CD8-positive, alpha-beta memory T cell (primary cell): ENCODE data around the gene GAS2L2. TPM values are rescaled to one million over a fixed set of nuclear protein-coding genes. Genes with fewer than 3 reads are reported as not detected.

Experiments
- CTCF ChIA-PET: fragments of 350-600 bp; sonication (Branson Sonifier 250); formaldehyde crosslinking; loops from one replicate; lab custom pipeline; 2021; ENCODE audit warnings: antibody characterized with exemption; lab: Charles Lee
- POLR2A ChIA-PET: fragments of 350-600 bp; sonication (Branson Sonifier 250); formaldehyde crosslinking; loops from one replicate; lab custom pipeline; 2021; ENCODE audit warnings: antibody characterized with exemption; lab: Charles Lee
- DNase-seq, 5 donors: peaks; one replicate each; pipeline versions ENCODE4 v3.0.0 to v3.0.0-alpha.2; 2020 to 2022; ENCODE audit warnings: mixed read lengths in 1 of 5
- H3K27ac ChIP-seq: one replicate; pipeline ENCODE4 v1.7.0; 2013; ENCODE audit warnings: low read depth, mild to moderate bottlenecking, low read length, moderate library complexity
- H3K27me3 ChIP-seq: 2 replicates; pipeline ENCODE4 v1.7.0; 2013; ENCODE audit warnings: low read length, mild to moderate bottlenecking; ENCODE audit not compliant: insufficient read depth, poor library complexity, severe bottlenecking
- H3K36me3 ChIP-seq: 2 replicates; pipeline ENCODE4 v1.7.0; 2013; ENCODE audit warnings: mild to moderate bottlenecking, low read length, moderate library complexity; ENCODE audit not compliant: insufficient read depth
- H3K4me1 ChIP-seq: 2 replicates; pipeline ENCODE4 v1.7.0; 2013; ENCODE audit warnings: mild to moderate bottlenecking, low read length, moderate library complexity; ENCODE audit not compliant: insufficient read depth
- H3K4me3 ChIP-seq: 2 replicates; pipeline ENCODE4 v1.7.0; 2013; ENCODE audit warnings: mild to moderate bottlenecking, low read length
- H3K9me3 ChIP-seq: 2 replicates; pipeline ENCODE4 v1.7.0; 2013; ENCODE audit warnings: mild to moderate bottlenecking, low read length
- H3K27ac Mint-ChIP-seq, 8 donors: one replicate each; pipeline ENCODE4 v1.8.0; 2020 to 2021; ENCODE audit warnings: mixed read lengths in 8 of 8, mild to moderate bottlenecking in 6 of 8, inconsistent platforms in 3 of 8, moderate library complexity in 3 of 8
- H3K27me3 Mint-ChIP-seq, 2 donors: one replicate each; pipeline ENCODE4 v1.8.0; 2020 to 2021; ENCODE audit warnings: mixed read lengths in 2 of 2, mild to moderate bottlenecking in 1 of 2, moderate library complexity in 1 of 2
- H3K36me3 Mint-ChIP-seq, 3 donors: one replicate each; pipeline ENCODE4 v1.8.0; 2020 to 2021; ENCODE audit warnings: mixed read lengths in 3 of 3, inconsistent platforms in 1 of 3, mild to moderate bottlenecking in 1 of 3
- H3K4me1 Mint-ChIP-seq, 3 donors: one replicate each; pipeline ENCODE4 v1.8.0; 2020 to 2021; ENCODE audit warnings: mixed read lengths in 3 of 3, inconsistent platforms in 1 of 3, mild to moderate bottlenecking in 1 of 3
- H3K4me3 Mint-ChIP-seq, 7 donors: one replicate each; pipeline ENCODE4 v1.8.0; 2020 to 2021; ENCODE audit warnings: mixed read lengths in 7 of 7, mild to moderate bottlenecking in 6 of 7, moderate library complexity in 4 of 7, inconsistent platforms in 2 of 7
- H3K9me3 Mint-ChIP-seq, 5 donors: one replicate each; pipeline ENCODE4 v1.8.0; 2020 to 2022; ENCODE audit warnings: mixed read lengths in 5 of 5, mild to moderate bottlenecking in 3 of 5, moderate library complexity in 2 of 5, inconsistent platforms in 1 of 5
- polyA plus RNA-seq: library from polyadenylated mRNA; unstranded; fragments of 300-500 nt; fragmentation: Illumina TruSeq; gene quantifications from one replicate; pipeline ENCODE4 v1.2.3, GENCODE V29; 2021
- total RNA-seq, 2 experiments: library from RNA; stranded (reverse); gene quantifications; one replicate each; pipeline ENCODE4 v1.2.3, GENCODE V29; 2021

GAS2L2 gene
- total and polyA plus RNA-seq, 3 experiments from 2014 or later, result 0.07 TPM; not detected in 2

DNA sequence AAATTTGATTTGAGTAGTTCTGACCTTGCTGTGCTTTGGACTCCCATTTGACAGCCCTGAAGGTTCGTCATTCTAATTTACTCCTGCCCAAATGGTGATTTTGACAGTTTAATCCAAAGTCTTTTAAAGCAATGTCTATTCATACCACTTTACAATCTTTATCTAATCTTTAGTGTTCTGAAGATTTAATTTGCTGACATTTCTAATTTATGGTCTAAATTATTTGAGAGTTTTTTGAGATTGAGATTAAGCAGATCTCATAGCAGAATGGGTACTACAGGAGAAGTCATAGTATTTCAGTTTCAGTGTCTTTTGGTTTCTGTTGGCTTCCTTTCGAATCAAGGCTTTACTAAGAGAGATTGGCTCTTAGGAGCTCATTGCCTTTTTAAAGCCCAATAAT lies 54.2 kb downstream of the GAS2L2 start:
- H3K9me3 ChIP-seq, result no peaks in the 10 kb centered on the region
- H3K36me3 ChIP-seq, result peaks cover 9% of the 10 kb centered on the region
- no peak for DNase-seq
- no peak overlapping the region for H3K4me3 ChIP-seq
- peaks cover 9 to 73% (median 19%) of the 10 kb centered on the region in 3 donors for H3K36me3 Mint-ChIP-seq
- no peaks in the 10 kb centered on the region for H3K4me1 ChIP-seq
- CTCF ChIA-PET, result no interaction called here
- peak overlapping the region in 1 of 8 donors; percentile 7 for H3K27ac Mint-ChIP-seq
- POLR2A ChIA-PET, result no interaction called here
- no peak overlapping the region for H3K4me3 Mint-ChIP-seq
- H3K9me3 Mint-ChIP-seq, result peaks cover 0 to 3% (median 0%) of the 10 kb centered on the region in 5 donors
- no peak overlapping the region for H3K27ac ChIP-seq
- H3K27me3 Mint-ChIP-seq, result no peaks in the 10 kb centered on the region
- no peaks in the 10 kb centered on the region for H3K27me3 ChIP-seq
- H3K4me1 Mint-ChIP-seq, result peaks cover 2 to 5% (median 3%) of the 10 kb centered on the region in 3 donors

DNA sequence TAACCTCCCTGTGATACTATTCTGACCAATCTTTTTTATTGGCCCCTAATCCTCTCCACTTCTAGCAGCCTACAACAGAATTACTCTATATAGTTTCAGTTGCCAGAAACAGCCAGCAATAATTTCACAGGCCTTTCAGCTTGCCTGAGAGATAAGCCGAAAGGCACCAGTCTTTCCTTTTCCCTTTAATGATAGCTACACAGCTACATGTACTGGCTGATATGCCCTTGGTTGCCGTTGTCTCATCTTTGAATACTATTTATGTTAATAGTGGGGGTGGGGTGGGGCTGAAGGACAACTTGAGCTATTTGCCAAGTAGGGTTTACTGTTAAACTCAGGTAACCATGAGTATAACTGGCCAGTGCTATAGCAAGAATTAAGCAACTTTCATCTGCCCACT lies 57.4 kb downstream of the GAS2L2 start:
- H3K4me3 Mint-ChIP-seq, result no peak overlapping the region
- no peak overlapping the region for H3K27ac Mint-ChIP-seq
- H3K4me1 Mint-ChIP-seq, result peaks cover 0 to 3% (median 0%) of the 10 kb centered on the region in 3 donors
- H3K9me3 Mint-ChIP-seq, result no peaks in the 10 kb centered on the region
- Histone ChIP-seq H3K36me3 (peaks cover 16% of the 10 kb centered on the region), H3K9me3 (no peaks in the 10 kb centered on the region), H3K27me3 (no peaks in the 10 kb centered on the region), H3K4me3 (no peak overlapping the region), H3K4me1 (no peaks in the 10 kb centered on the region), H3K27ac (no peak overlapping the region)
- POLR2A ChIA-PET, result no interaction called here
- DNase-seq, result no peak
- H3K36me3 Mint-ChIP-seq, result peaks cover 4 to 79% (median 15%) of the 10 kb centered on the region in 3 donors
- no peaks in the 10 kb centered on the region for H3K27me3 Mint-ChIP-seq
- CTCF ChIA-PET, result interaction anchor here (1.0 kb wide), 1 partner anchor 21 kb away, joined by 3 read pairs; no protein-coding TSS in a partner anchor

DNA sequence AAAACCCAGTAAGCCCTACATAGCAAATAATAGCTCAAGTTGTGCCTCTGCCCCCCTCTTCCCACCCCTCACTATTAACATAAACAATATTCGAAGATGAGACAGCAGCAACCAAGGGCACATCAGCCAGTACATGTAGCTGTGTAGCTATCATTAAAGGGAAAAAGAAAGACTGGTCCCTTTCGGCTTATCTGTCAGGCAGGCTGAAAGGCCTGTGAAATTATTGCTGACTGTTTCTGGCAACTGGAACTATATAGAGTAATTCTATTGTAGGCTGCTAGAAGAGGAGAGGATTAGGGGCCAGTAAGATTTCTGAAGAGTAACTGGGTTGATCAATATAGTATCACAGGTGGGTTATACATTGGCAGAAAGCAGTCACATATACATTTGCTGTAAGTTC lies 58.1 kb downstream of the GAS2L2 start:
- Mint-ChIP-seq H3K9me3 (no peaks in the 10 kb centered on the region), H3K27ac (no peak overlapping the region), H3K4me1 (peaks cover 0 to 3% (median 0%) of the 10 kb centered on the region in 3 donors), H3K36me3 (peaks cover 11 to 81% (median 19%) of the 10 kb centered on the region in 3 donors), H3K4me3 (no peak overlapping the region), H3K27me3 (no peaks in the 10 kb centered on the region)
- ChIA-PET POLR2A (no interaction called here), CTCF (interaction anchor here (0.6 kb wide), 1 partner anchor 35 kb away, joined by 3 read pairs; no protein-coding TSS in a partner anchor)
- H3K27me3 ChIP-seq, result no peaks in the 10 kb centered on the region
- no peak overlapping the region for H3K4me3 ChIP-seq
- no peak for DNase-seq
- H3K27ac ChIP-seq, result no peak overlapping the region
- no peaks in the 10 kb centered on the region for H3K4me1 ChIP-seq
- H3K36me3 ChIP-seq, result peaks cover 16% of the 10 kb centered on the region
- no peaks in the 10 kb centered on the region for H3K9me3 ChIP-seq

Other genes with a start within 250 kb of the GAS2L2 start
- 10 to 100 TPM; 48.8 to 50.8 TPM for gene SLFN12L, start 215.6 kb downstream of the GAS2L2 start, total RNA-seq
- 27.5 TPM for gene SLFN12L, start 215.6 kb downstream of the GAS2L2 start, polyA plus RNA-seq
- gene SLFN14, start 192.4 kb downstream of the GAS2L2 start, total RNA-seq, result under 1 TPM; 0.15 to 0.16 TPM
- gene SLFN14, start 192.4 kb downstream of the GAS2L2 start, polyA plus RNA-seq, result 0.13 TPM
- 1 to 10 TPM; 8.3 to 8.5 TPM for gene PEX12, start 174.7 kb downstream of the GAS2L2 start, total RNA-seq
- gene PEX12, start 174.7 kb downstream of the GAS2L2 start, polyA plus RNA-seq, result 2.0 TPM
- gene AP2B1, start 165.9 kb downstream of the GAS2L2 start, total RNA-seq, result 100 to 1,000 TPM; 163 to 178 TPM
- gene AP2B1, start 165.9 kb downstream of the GAS2L2 start, polyA plus RNA-seq, result 67.9 TPM
- gene RASL10B, start 21.6 kb downstream of the GAS2L2 start, total RNA-seq, result under 1 TPM; 0.79 to 0.80 TPM
- 0.12 TPM for gene RASL10B, start 21.6 kb downstream of the GAS2L2 start, polyA plus RNA-seq
- not detected for gene C17orf50, start 7.6 kb upstream of the GAS2L2 start, total RNA-seq
- not detected for gene C17orf50, start 7.6 kb upstream of the GAS2L2 start, polyA plus RNA-seq
- gene MMP28, start 42.4 kb upstream of the GAS2L2 start, total RNA-seq, result not detected
- gene MMP28, start 42.4 kb upstream of the GAS2L2 start, polyA plus RNA-seq, result not detected
- gene TAF15, start 56.2 kb upstream of the GAS2L2 start, total RNA-seq, result 100 to 1,000 TPM; 274 to 291 TPM
- gene TAF15, start 56.2 kb upstream of the GAS2L2 start, polyA plus RNA-seq, result 21.5 TPM
- gene HEATR9, start 115.7 kb upstream of the GAS2L2 start, total RNA-seq, result 1 to 10 TPM; 2.3 to 2.6 TPM
- 0.55 TPM for gene HEATR9, start 115.7 kb upstream of the GAS2L2 start, polyA plus RNA-seq
- gene CCL5, start 127.1 kb upstream of the GAS2L2 start, total RNA-seq, result 100 to 1,000 TPM; 580 to 591 TPM
- 2,769 TPM for gene CCL5, start 127.1 kb upstream of the GAS2L2 start, polyA plus RNA-seq
- gene RDM1, start 177.5 kb upstream of the GAS2L2 start, total RNA-seq, result 1 to 10 TPM; 2.5 to 3.1 TPM
- gene RDM1, start 177.5 kb upstream of the GAS2L2 start, polyA plus RNA-seq, result 2.8 TPM
- not detected for gene LYZL6, start 190.5 kb upstream of the GAS2L2 start, total RNA-seq
- not detected for gene LYZL6, start 190.5 kb upstream of the GAS2L2 start, polyA plus RNA-seq
- not detected for gene CCL16, start 228.3 kb upstream of the GAS2L2 start, total RNA-seq
- not detected for gene CCL16, start 228.3 kb upstream of the GAS2L2 start, polyA plus RNA-seq
- gene CCL14, start 233.5 kb upstream of the GAS2L2 start, total RNA-seq, result not detected
- not detected for gene CCL14, start 233.5 kb upstream of the GAS2L2 start, polyA plus RNA-seq
- not detected for gene CCL15, start 248.3 kb upstream of the GAS2L2 start, total RNA-seq
- gene CCL15, start 248.3 kb upstream of the GAS2L2 start, polyA plus RNA-seq, result not detected